Endothelial cell of umbilical vein (primary cell): ENCODE measurements around the gene PDE6B. TPM values are rescaled to one million over a fixed set of nuclear protein-coding genes. Genes with fewer than 3 reads are reported as not detected.

Experiments
- BruUV-seq: library from RNA; stranded (reverse); fragments of 400-500 nt; replicated peaks from 2 replicates; lab custom pipeline; 2021; lab: Mats Ljungman, UMichigan
- CTCF ChIA-PET: fragments of 300-600, 350-600 bp; sonication (Branson Sonifier 250); formaldehyde crosslinking; loops from one replicate; lab custom pipeline; 2021; ENCODE audit warnings: antibody characterized with exemption, inconsistent platforms; lab: Charles Lee
- POLR2A ChIA-PET: fragments of 300-600, 350-600 bp; sonication (Branson Sonifier 250); formaldehyde crosslinking; loops from one replicate; lab custom pipeline; 2021; ENCODE audit warnings: antibody characterized with exemption, inconsistent platforms; lab: Charles Lee
- DNase-seq: peaks from one replicate; pipeline ENCODE4 v3.0.0-alpha.2; 2011; ENCODE audit warnings: low read depth, low spot score
- FAIRE-seq: peaks from 2 replicates; lab custom pipeline; 2011; peaks lifted over from hg19 to GRCh38; lab: Jason Lieb, UNC
- H2AFZ ChIP-seq: 2 replicates; pipeline ENCODE4 v1.6.0; 2012; ENCODE audit warnings: low read depth, low read length, control low read depth, inconsistent platforms
- H3K27ac ChIP-seq: 2 replicates; pipeline ENCODE4 v1.5.1; 2011; ENCODE audit warnings: low read depth, mild to moderate bottlenecking, control low read depth, low read length, moderate library complexity; ENCODE audit not compliant: insufficient read depth
- H3K27me3 ChIP-seq, 2 experiments: 2 replicates each; pipeline versions ENCODE4 v1.6.0 to v1.6.1; 2011; ENCODE audit warnings: low read length in 2 of 2, mixed read lengths in 1 of 2; ENCODE audit not compliant: control insufficient read depth in 2 of 2, insufficient read depth in 2 of 2
- H3K36me3 ChIP-seq, 2 experiments: 2 replicates in 1 of 2; 3 replicates in 1 of 2; pipeline ENCODE4 v1.5.1; 2011; ENCODE audit warnings: low read length in 2 of 2, mild to moderate bottlenecking in 1 of 2, moderate library complexity in 1 of 2; ENCODE audit not compliant: control insufficient read depth in 2 of 2, insufficient read depth in 2 of 2; ENCODE audit errors: extremely low read depth in 1 of 2
- H3K4me1 ChIP-seq: 3 replicates; pipeline ENCODE4 v1.5.1; 2011; ENCODE audit warnings: mild to moderate bottlenecking, low read length; ENCODE audit not compliant: control insufficient read depth, insufficient read depth; ENCODE audit errors: extremely low read depth
- H3K4me2 ChIP-seq: 2 replicates; pipeline ENCODE4 v1.6.1; 2011; ENCODE audit warnings: low read length, control low read depth, mixed read lengths; ENCODE audit not compliant: insufficient read depth
- H3K4me3 ChIP-seq, 3 experiments: fragments of 200-600 bp in 1 of 3; sonication (generic), shearing (Covaris generic) in 1 of 3; replicated peaks in 1 of 3; 2 replicates each; pipeline ENCODE4 v1.5.1; 2011 to 2016; ENCODE audit warnings: control low read depth in 3 of 3, low read length in 3 of 3, mild to moderate bottlenecking in 2 of 3, inconsistent platforms in 1 of 3, low read depth in 1 of 3, moderate library complexity in 1 of 3; ENCODE audit not compliant: insufficient read depth in 1 of 3
- H3K79me2 ChIP-seq: 2 replicates; pipeline ENCODE4 v1.6.0; 2012; ENCODE audit warnings: low read length, inconsistent platforms; ENCODE audit not compliant: control insufficient read depth, insufficient read depth
- H3K9ac ChIP-seq: replicated peaks from 2 replicates; pipeline ENCODE3; 2011; ENCODE audit warnings: low read length, control low read depth; ENCODE audit not compliant: insufficient read depth; ENCODE audit errors: extremely low read depth
- H3K9me1 ChIP-seq: replicated peaks from 3 replicates; pipeline ENCODE4 v1.6.0; 2011; ENCODE audit warnings: mild to moderate bottlenecking, low read length; ENCODE audit not compliant: control insufficient read depth, insufficient read depth; ENCODE audit errors: extremely low read depth
- H3K9me3 ChIP-seq: replicated peaks from 2 replicates; pipeline ENCODE4 v1.5.1; 2012; ENCODE audit warnings: low read length, inconsistent platforms; ENCODE audit not compliant: control insufficient read depth, insufficient read depth
- H4K20me1 ChIP-seq: replicated peaks from 2 replicates; pipeline ENCODE3; 2011; ENCODE audit warnings: mild to moderate bottlenecking, low read length; ENCODE audit not compliant: control insufficient read depth, insufficient read depth; ENCODE audit errors: extremely low read depth
- EZH2 ChIP-seq: IDR thresholded peaks from 2 replicates; pipeline ENCODE4 v1.6.1; 2012; ENCODE audit warnings: borderline replicate concordance, low read depth, mild to moderate bottlenecking, moderate library complexity, low read length, inconsistent platforms; ENCODE audit not compliant: severe bottlenecking
- FOS ChIP-seq: IDR thresholded peaks from 2 replicates; pipeline ENCODE4 v1.6.1; 2011; ENCODE audit warnings: mild to moderate bottlenecking, low read length, moderate library complexity, borderline replicate concordance; ENCODE audit not compliant: insufficient read depth
- GATA2 ChIP-seq: IDR thresholded peaks from 2 replicates; pipeline ENCODE4 v1.7.0; 2011; ENCODE audit warnings: low read depth, mild to moderate bottlenecking, moderate library complexity, mixed read lengths, low read length; ENCODE audit not compliant: insufficient read length, insufficient read depth
- JUN ChIP-seq: IDR thresholded peaks from 2 replicates; pipeline ENCODE4 v1.6.1; 2011; ENCODE audit warnings: borderline replicate concordance, low read depth; ENCODE audit not compliant: insufficient read length, insufficient read depth
- MYC ChIP-seq: IDR thresholded peaks from one replicate; pipeline ENCODE4 v1.6.1; 2011; ENCODE audit warnings: mild to moderate bottlenecking, low read depth, low read length
- POLR2A ChIP-seq: IDR thresholded peaks from 2 replicates; pipeline ENCODE4 v1.6.1; 2012; ENCODE audit warnings: low read depth, mild to moderate bottlenecking, control low read depth, low read length
- POLR2AphosphoS5 ChIP-seq: IDR thresholded peaks from 2 replicates; pipeline ENCODE4 v1.6.1; 2012; ENCODE audit warnings: low read depth, mild to moderate bottlenecking, control low read depth, low read length, moderate library complexity; ENCODE audit not compliant: insufficient read depth
- dilution Hi-C: fragments of 300-500 bp; cut with MboI; formaldehyde crosslinking; loops from one replicate; pipeline ENCODE4 v1.15.0; 2019; ENCODE audit warnings: low sequenced_read_pairs; ENCODE audit not compliant: extremely low pct_ligation_motif_present
- intact Hi-C: fragments of 100-400 bp; cut with micrococcal nuclease; formaldehyde crosslinking; loops from one replicate; pipeline ENCODE4 v1.10.0; 2022
- polyA plus RNA-seq, 4 experiments: library from polyadenylated mRNA; depleted of rRNA in 3 of 4; stranded (reverse) in 3 of 4; unstranded in 1 of 4; fragments of >200 nt; gene quantifications; 2 replicates each; pipeline versions ENCODE4 v1.2.1 to v1.2.3, GENCODE V29; 2011 to 2012; ENCODE audit warnings: missing spikeins in 1 of 4
- total RNA-seq: library from RNA; stranded (reverse); gene quantifications from 2 replicates; pipeline ENCODE4 v1.2.3, GENCODE V29; 2021
- TF ChIP-seq, protein P1 (sequence below), 2 donors: IDR thresholded peaks; 1 replicate in 1 of 2; 2 replicates in 1 of 2; pipeline ENCODE4 v1.5.1; 2011; ENCODE audit warnings: low read length in 2 of 2, mild to moderate bottlenecking in 2 of 2, moderate library complexity in 2 of 2, control low read depth in 1 of 2, inconsistent platforms in 1 of 2, low read depth in 1 of 2; ENCODE audit not compliant: insufficient read depth in 1 of 2; ENCODE audit errors: extremely low read depth in 1 of 2
- TF ChIP-seq, protein P2 (sequence below): IDR thresholded peaks from 2 replicates; pipeline ENCODE4 v1.6.1; 2011; ENCODE audit not compliant: insufficient read depth, insufficient read length

Gene PDE6B
- total and polyA plus RNA-seq, 2 donors (not counting 3 experiments of a cell fraction or from before 2014, with no cell fraction given), result 0.77 to 1.8 TPM

DNA sequence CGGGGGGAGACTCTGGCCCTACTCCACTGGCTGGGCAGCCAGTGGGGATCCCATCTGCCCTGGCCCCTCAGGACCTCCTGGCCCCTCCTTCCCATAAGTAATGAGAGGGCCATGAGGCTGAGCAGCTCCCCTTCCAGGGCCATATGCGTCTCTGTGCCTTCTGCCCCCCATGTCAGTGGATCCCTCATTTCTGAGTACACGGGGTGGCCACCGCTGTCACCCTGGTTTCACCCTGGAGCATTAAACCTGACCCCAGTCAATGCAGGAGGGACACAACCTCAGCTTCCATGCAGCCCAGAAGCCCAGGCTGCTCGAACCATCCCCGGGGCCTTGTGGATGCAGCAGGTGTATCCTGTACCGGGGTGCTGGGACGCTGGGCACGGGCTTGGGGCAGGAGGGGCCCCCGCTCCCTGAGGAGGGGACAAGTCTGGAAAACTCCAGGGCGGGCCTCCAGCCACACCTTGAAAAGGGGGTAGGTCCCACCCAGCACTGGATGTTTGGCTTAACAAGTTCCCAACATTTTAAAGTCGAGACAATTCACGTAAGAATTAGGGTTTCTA lies 24.5 kb downstream of the PDE6B start:
- H3K36me3 ChIP-seq, result no peaks in the 10 kb centered on the region
- H3K9me1 ChIP-seq, result no peaks in the 10 kb centered on the region
- no peaks in the 10 kb centered on the region for H3K4me1 ChIP-seq
- dilution Hi-C loops (no loop called here), intact Hi-C loops (no loop called here)
- no TSS peak for BruUV-seq
- no peak overlapping the region for H3K4me2 ChIP-seq
- FAIRE-seq (no peak), DNase-seq (no peak)
- H3K9ac ChIP-seq, result no peak overlapping the region
- no peak overlapping the region for H3K4me3 ChIP-seq
- no peaks in the 10 kb centered on the region for H3K27me3 ChIP-seq
- POLR2A ChIA-PET, result no interaction called here
- H3K27ac ChIP-seq, result no peak overlapping the region
- TF ChIP-seq, protein P1, sequence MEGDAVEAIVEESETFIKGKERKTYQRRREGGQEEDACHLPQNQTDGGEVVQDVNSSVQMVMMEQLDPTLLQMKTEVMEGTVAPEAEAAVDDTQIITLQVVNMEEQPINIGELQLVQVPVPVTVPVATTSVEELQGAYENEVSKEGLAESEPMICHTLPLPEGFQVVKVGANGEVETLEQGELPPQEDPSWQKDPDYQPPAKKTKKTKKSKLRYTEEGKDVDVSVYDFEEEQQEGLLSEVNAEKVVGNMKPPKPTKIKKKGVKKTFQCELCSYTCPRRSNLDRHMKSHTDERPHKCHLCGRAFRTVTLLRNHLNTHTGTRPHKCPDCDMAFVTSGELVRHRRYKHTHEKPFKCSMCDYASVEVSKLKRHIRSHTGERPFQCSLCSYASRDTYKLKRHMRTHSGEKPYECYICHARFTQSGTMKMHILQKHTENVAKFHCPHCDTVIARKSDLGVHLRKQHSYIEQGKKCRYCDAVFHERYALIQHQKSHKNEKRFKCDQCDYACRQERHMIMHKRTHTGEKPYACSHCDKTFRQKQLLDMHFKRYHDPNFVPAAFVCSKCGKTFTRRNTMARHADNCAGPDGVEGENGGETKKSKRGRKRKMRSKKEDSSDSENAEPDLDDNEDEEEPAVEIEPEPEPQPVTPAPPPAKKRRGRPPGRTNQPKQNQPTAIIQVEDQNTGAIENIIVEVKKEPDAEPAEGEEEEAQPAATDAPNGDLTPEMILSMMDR (IDR thresholded peaks at IDR 0.05; ENCODE audit: extremely low read depth in 1 of 2, insufficient read depth in 1 of 2, low read depth in 1 of 2, low read length in 2 of 2), result no peak
- TF ChIP-seq POLR2A (no peak), GATA2 (no peak), FOS (no peak), EZH2 (no peak), POLR2AphosphoS5 (no peak), MYC (no peak), JUN (no peak)
- TF ChIP-seq, protein P2, sequence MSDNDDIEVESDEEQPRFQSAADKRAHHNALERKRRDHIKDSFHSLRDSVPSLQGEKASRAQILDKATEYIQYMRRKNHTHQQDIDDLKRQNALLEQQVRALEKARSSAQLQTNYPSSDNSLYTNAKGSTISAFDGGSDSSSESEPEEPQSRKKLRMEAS, result no peak
- CTCF ChIA-PET, result no interaction called here
- no peak overlapping the region for H2AFZ ChIP-seq
- no peaks in the 10 kb centered on the region for H4K20me1 ChIP-seq
- H3K79me2 ChIP-seq, result no peaks in the 10 kb centered on the region
- H3K9me3 ChIP-seq, result no peaks in the 10 kb centered on the region
